HCT116 (cell line): ENCODE results near the gene ITK. TPM values are rescaled to one million over a fixed set of nuclear protein-coding genes. Genes with fewer than 3 reads are reported as not detected.

Experiments used
- ATAC-seq: fragments of 200-7000 bp; cut with Tn5 transposase; 2 replicates; pipeline ENCODE4 v1.9.1; 2020; ENCODE audit warnings: mild to moderate bottlenecking, moderate library complexity
- BruUV-seq: library from RNA; stranded (reverse); fragments of 400-500 nt; replicated peaks from 2 replicates; lab custom pipeline; 2021; lab: Mats Ljungman, UMichigan
- CTCF ChIA-PET: fragments of 300-600 bp; sonication (Branson Sonifier 250); formaldehyde crosslinking; loops from one replicate; lab custom pipeline; 2021; ENCODE audit warnings: antibody characterized with exemption; lab: Charles Lee
- POLR2A ChIA-PET: fragments of 300-600, 350-600 bp; sonication (Branson Sonifier 250); formaldehyde crosslinking; loops from one replicate; lab custom pipeline; 2021; ENCODE audit warnings: antibody characterized with exemption; lab: Charles Lee
- RAD21 ChIA-PET, 2 experiments: fragments of 300-600 bp; sonication (Branson Sonifier 250); formaldehyde crosslinking; loops; one replicate each; lab custom pipeline; 2023; ENCODE audit warnings: low total read pairs in 2 of 2; ENCODE audit not compliant: uncharacterized antibody in 2 of 2, unreplicated experiment in 2 of 2, low non-redundant PET in 1 of 2; lab: Charles Lee
- DNase-seq: peaks from one replicate; pipeline ENCODE4 v3.0.0-alpha.2; 2010; ENCODE audit warnings: low read depth, low spot score
- H2AFZ ChIP-seq: fragments of 200-600 bp; shearing (Covaris generic), sonication (generic); 2 replicates; pipeline ENCODE4 v1.6.1; 2017; ENCODE audit warnings: low read depth, mixed run types, mixed read lengths, antibody characterized with exemption, low read length; ENCODE audit not compliant: poor library complexity, severe bottlenecking
- H3K27ac ChIP-seq: 2 replicates; pipeline ENCODE4 v1.5.1; 2012; ENCODE audit warnings: low read depth, low read length
- H3K27me3 ChIP-seq: fragments of 200-600 bp; sonication (generic); 2 replicates; pipeline ENCODE4 v1.6.1; 2016; ENCODE audit warnings: mixed run types, low read length, mixed read lengths; ENCODE audit not compliant: insufficient read depth
- H3K36me3 ChIP-seq, 2 experiments: fragments of 200-500 bp in 1 of 2; fragments of 200-600 bp in 1 of 2; sonication (Bioruptor generic) in 1 of 2; sonication (generic) in 1 of 2; 2 replicates each; pipeline versions ENCODE4 v1.5.1 to v1.6.1; 2014 to 2016; ENCODE audit warnings: low read length in 2 of 2, inconsistent platforms in 1 of 2, mixed read lengths in 1 of 2, mixed run types in 1 of 2; ENCODE audit not compliant: insufficient read depth in 2 of 2, control insufficient read depth in 1 of 2
- H3K4me1 ChIP-seq, 2 experiments: fragments of 200-600 bp in 1 of 2; sonication (generic) in 1 of 2; 2 replicates each; pipeline versions ENCODE4 v1.5.1 to v1.6.1; 2012 to 2017; ENCODE audit warnings: low read length in 2 of 2, inconsistent platforms in 1 of 2, mild to moderate bottlenecking in 1 of 2, mixed read lengths in 1 of 2, mixed run types in 1 of 2, moderate library complexity in 1 of 2; ENCODE audit not compliant: insufficient read depth in 2 of 2, control insufficient read depth in 1 of 2
- H3K4me2 ChIP-seq: fragments of 200-600 bp; sonication (generic); 2 replicates; pipeline ENCODE4 v1.6.1; 2017; ENCODE audit warnings: mixed run types, low read length, mixed read lengths
- H3K4me3 ChIP-seq, 2 experiments: fragments of 200-600 bp in 1 of 2; sonication (generic) in 1 of 2; replicated peaks in 1 of 2; 2 replicates each; pipeline ENCODE4 v1.5.1; 2011 to 2016; ENCODE audit warnings: low read length in 2 of 2, control low read depth in 1 of 2, low read depth in 1 of 2, mild to moderate bottlenecking in 1 of 2, mixed read lengths in 1 of 2, mixed run types in 1 of 2
- H3K79me2 ChIP-seq: fragments of 200-600 bp; sonication (generic); 2 replicates; pipeline ENCODE4 v1.6.1; 2017; ENCODE audit warnings: mild to moderate bottlenecking, mixed run types, low read length, moderate library complexity, mixed read lengths; ENCODE audit not compliant: insufficient read depth
- H3K9ac ChIP-seq: fragments of 200-600 bp; sonication (generic); 2 replicates; pipeline ENCODE4 v1.6.1; 2016; ENCODE audit warnings: low read length, mixed read lengths
- H3K9me2 ChIP-seq: fragments of 200-600 bp; sonication (generic), shearing (Covaris generic); 2 replicates; pipeline ENCODE4 v1.6.1; 2017; ENCODE audit warnings: mixed run types, mild to moderate bottlenecking, moderate library complexity; ENCODE audit not compliant: insufficient read depth
- H3K9me3 ChIP-seq, 2 experiments: fragments of 200-500 bp in 1 of 2; fragments of 200-600 bp in 1 of 2; sonication (Bioruptor generic) in 1 of 2; sonication (generic) in 1 of 2; 2 replicates each; pipeline ENCODE4 v1.6.1; 2014 to 2017; ENCODE audit warnings: low read length in 2 of 2, mixed read lengths in 2 of 2, inconsistent platforms in 1 of 2, low read depth in 1 of 2, mild to moderate bottlenecking in 1 of 2, mixed run types in 1 of 2, moderate library complexity in 1 of 2; ENCODE audit not compliant: control insufficient read depth in 1 of 2, insufficient read depth in 1 of 2
- H4K20me1 ChIP-seq: fragments of 200-600 bp; sonication (generic), shearing (Covaris generic); 2 replicates; pipeline ENCODE4 v1.6.1; 2017; ENCODE audit warnings: mixed run types, mild to moderate bottlenecking, moderate library complexity; ENCODE audit not compliant: insufficient read depth
- CBX3 ChIP-seq: IDR thresholded peaks from 2 replicates; pipeline ENCODE4 v1.6.1; 2012; ENCODE audit warnings: low read depth
- EGR1 ChIP-seq: IDR thresholded peaks from 2 replicates; pipeline ENCODE4 v1.6.1; 2012; ENCODE audit warnings: low read depth
- ELF1 ChIP-seq: IDR thresholded peaks from 2 replicates; pipeline ENCODE4 v1.6.1; 2012; ENCODE audit warnings: low read depth, borderline replicate concordance
- JUND ChIP-seq: IDR thresholded peaks from 2 replicates; pipeline ENCODE4 v1.6.1; 2012
- POLR2A ChIP-seq: IDR thresholded peaks from 2 replicates; pipeline ENCODE4 v1.7.0; 2011; ENCODE audit warnings: borderline replicate concordance; ENCODE audit not compliant: insufficient read depth, insufficient read length; ENCODE audit errors: extremely low read depth
- POLR2AphosphoS5 ChIP-seq: IDR thresholded peaks from 2 replicates; pipeline ENCODE4 v1.6.1; 2011; ENCODE audit warnings: mild to moderate bottlenecking, low read depth, low read length, moderate library complexity
- RAD21 ChIP-seq: IDR thresholded peaks from 2 replicates; pipeline ENCODE4 v1.6.1; 2012; ENCODE audit warnings: low read depth, mild to moderate bottlenecking
- REST ChIP-seq: IDR thresholded peaks from 2 replicates; pipeline ENCODE4 v1.6.1; 2012; ENCODE audit warnings: low read depth
- SP1 ChIP-seq: IDR thresholded peaks from 2 replicates; pipeline ENCODE4 v1.6.1; 2012; ENCODE audit warnings: low read depth
- SRF ChIP-seq: IDR thresholded peaks from 2 replicates; pipeline ENCODE4 v1.6.1; 2012; ENCODE audit warnings: low read depth
- YY1 ChIP-seq: IDR thresholded peaks from 2 replicates; pipeline ENCODE4 v1.6.1; 2011; ENCODE audit warnings: low read length, low read depth, moderate library complexity, mild to moderate bottlenecking; ENCODE audit not compliant: insufficient replicate concordance; ENCODE audit errors: extremely low read depth
- ZBTB33 ChIP-seq: IDR thresholded peaks from 2 replicates; pipeline ENCODE4 v1.6.1; 2011; ENCODE audit warnings: mild to moderate bottlenecking, low read length, moderate library complexity; ENCODE audit not compliant: insufficient replicate concordance; ENCODE audit errors: extremely low read depth
- intact Hi-C: fragments of 100-400 bp; cut with micrococcal nuclease; formaldehyde crosslinking; loops from 2 replicates; pipeline ENCODE4 v1.10.0; 2022
- total RNA-seq: library from RNA; stranded (reverse); gene quantifications from one replicate; pipeline ENCODE4 v1.2.1, GENCODE V29; 2021; ENCODE audit not compliant: unreplicated experiment

ITK gene
- total RNA-seq, 1 experiment from 2014 or later: 0.37 TPM

GRCh38 chr5:157132281-157132612 lies 48.4 kb upstream of the ITK start:
- no peak for ATAC-seq
- Histone ChIP-seq H3K9ac (no peak overlapping the region), H3K4me1 (peaks cover 0 to 4% of the 10 kb centered on the region in 2 experiments; a peak in 1 of 4 replicates), H3K27ac (no peak overlapping the region), H3K27me3 (no peaks in the 10 kb centered on the region), H3K9me2 (no peaks in the 10 kb centered on the region), H3K79me2 (no peaks in the 10 kb centered on the region), H3K4me2 (no peak overlapping the region), H3K4me3 (no peak overlapping the region), H3K9me3 (no peaks in the 10 kb centered on the region), H4K20me1 (no peaks in the 10 kb centered on the region), H2AFZ (no peak overlapping the region), H3K36me3 (no peaks in the 10 kb centered on the region)
- intact Hi-C loops: loop anchor here (1.0 to 5.0 kb wide), 4 partner anchors 295 to 1993 kb away; no protein-coding TSS in a partner anchor
- TF ChIP-seq SRF: no peak
- TF ChIP-seq RAD21: no peak
- no peak for TF ChIP-seq POLR2AphosphoS5
- TF ChIP-seq SP1: no peak
- TF ChIP-seq REST: no peak
- no peak for TF ChIP-seq YY1
- TF ChIP-seq JUND: no peak
- no peak for TF ChIP-seq ELF1
- no peak for TF ChIP-seq POLR2A
- TF ChIP-seq EGR1: no peak
- TF ChIP-seq ZBTB33: no peak
- TF ChIP-seq CBX3: no peak
- ChIA-PET RAD21 (interaction anchor here in 1 of 2 experiments (0.5 to 1.0 kb wide), 2 partner anchors 22 to 1871 kb away, joined by 3 read pairs; no protein-coding TSS in a partner anchor), POLR2A (interaction anchor here (0.7 to 1.2 kb wide), 2 partner anchors 10 to 317 kb away, joined by 3 to 7 read pairs; partner anchors contain the start of gene MED7), CTCF (interaction anchor here (0.6 to 2.6 kb wide), 16 partner anchors 10 to 1994 kb away, joined by 3 to 14 read pairs (median 4); partner anchors contain the start of gene MED7)
- no peak for DNase-seq
- no TSS peak for BruUV-seq
